Activated naive CD4-positive, alpha-beta T cell treated with Interleukin-2 at 50 U/mL for 16 hours (primary cell): ENCODE results near the gene ITPRID2.

Experiments
- DNase-seq: peaks from one replicate; pipeline ENCODE4 v3.0.0-alpha.2; 2020

Gene ITPRID2

DNA sequence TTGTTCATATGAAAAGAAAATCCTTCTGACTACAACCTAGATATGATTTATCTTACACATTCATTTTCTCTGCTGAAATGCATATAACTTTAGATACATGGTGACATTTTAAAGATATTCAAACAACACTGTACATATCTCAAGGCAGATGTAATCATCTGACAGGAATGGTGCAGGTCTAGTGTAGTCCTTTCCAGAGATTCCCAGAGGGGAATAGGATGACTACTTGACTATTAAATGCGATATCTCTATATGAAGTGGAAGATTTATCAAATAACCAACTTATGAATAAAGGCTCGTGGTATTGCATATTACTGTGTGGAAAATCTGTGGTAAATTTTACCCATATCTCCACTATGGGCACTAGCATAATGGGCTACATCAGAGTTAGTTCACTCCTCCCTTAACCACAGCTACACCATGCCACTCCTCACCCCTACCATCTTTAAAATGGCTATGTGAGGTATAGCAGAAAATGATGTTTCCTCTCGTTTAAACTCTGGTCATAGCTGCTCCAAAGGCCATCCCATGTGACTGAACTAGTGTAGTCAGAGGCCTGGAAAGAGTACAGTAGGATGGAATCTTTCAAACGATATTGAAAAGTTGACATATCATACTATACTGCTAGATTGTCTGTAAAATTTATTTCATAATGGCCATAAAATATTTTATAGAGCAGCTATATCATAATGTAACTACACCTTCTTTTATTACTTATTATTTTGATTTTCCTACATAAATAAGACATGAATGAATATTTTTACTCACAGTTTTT lies 9.1 kb upstream of the ITPRID2 start:
- DNase-seq, result no peak

DNA sequence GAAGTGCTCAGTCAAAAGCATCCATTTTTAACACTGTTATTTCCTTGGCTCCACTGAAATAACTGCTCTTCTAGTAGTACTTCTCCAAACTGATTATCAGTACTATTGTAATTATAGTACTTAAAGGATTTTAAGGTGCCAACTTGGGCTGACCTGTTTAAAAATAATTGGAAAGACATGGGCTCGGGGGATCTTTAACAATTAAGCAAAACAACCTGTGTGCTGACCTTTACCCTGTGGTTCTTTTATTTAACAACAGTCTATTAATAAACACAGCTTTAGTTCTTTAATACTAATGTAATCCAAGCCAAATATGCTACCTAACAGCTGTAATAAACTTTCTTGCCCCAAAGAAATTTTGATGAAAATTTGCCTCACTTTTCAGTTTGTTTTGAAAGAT lies 6.9 kb upstream of the ITPRID2 start:
- no peak for DNase-seq

DNA sequence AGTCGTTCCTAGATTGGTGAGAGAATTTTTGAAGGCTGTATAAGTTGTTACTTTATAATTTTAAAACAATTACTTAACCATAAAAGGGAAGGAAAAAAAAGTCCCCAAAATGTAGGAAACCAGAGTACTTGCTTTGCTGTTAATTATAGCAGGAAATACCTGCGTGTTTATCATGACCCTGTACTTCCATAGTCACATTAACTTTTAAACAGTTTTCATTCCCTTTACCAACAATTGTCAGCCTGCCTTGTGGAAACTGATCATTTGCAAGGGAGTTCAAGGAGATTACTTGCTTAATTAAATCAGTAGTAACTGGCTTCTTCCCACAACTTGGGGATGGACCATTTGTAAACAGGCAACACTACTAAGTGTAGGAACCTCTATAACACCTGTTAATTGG lies 6.4 kb upstream of the ITPRID2 start:
- DNase-seq, result no peak

DNA sequence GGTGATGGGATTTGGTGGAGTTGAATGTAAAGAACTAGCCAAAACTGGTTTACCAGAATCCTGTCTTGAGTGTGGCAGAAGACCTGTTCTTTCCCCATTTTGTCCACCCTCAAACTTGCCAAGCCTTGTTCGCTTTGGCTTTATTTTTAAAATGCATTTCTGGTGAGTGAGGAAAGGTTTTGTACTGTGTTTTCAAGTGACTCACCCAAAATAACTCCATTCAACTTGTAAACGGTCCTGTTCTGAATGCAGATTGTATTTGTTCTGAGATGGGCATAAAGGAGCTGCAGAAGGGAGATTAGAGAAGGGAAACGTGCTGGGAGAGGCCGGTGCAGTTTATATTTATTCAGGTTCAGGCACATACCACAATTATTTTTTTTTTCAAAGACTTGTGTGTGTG lies 5.3 kb upstream of the ITPRID2 start:
- DNase-seq, result no peak

DNA sequence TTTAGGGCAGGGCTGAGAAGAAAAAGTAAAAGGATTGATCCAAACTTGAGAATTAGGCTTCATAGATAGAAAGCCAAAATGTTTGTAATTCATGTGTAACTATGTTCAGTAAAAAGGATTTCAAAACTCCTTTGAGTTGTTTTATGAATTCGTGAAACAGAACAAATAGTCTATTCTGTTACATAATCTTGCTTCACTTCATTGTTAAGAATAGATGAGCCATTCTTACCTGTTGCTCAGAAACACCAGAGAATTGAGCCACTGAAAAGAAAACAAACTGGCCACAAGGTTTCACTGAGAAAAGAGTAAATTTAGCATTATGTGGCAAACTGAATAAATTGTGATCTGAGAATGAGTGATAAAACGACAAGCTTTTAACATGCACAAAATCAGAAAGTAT lies 4.5 kb upstream of the ITPRID2 start:
- no peak for DNase-seq

DNA sequence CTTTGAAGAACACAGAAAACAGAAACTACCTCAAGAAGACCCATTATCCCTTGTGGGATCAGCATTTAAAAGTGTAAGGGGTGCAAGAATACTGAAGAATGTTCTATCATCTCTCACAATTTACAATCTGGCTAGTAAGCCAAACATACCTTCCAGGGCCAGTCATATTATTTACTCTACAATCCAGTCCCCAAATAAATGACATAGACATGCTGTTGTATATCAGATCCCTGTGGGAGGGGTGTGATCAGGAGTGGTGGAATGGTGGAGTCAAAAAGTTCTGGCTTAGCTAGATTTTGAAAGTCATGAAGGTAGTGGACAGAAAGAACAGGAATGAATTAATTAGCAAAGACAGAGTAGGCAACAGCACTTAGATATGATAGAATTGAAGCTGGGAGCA lies 1.8 kb upstream of the ITPRID2 start:
- DNase-seq, result no peak

DNA sequence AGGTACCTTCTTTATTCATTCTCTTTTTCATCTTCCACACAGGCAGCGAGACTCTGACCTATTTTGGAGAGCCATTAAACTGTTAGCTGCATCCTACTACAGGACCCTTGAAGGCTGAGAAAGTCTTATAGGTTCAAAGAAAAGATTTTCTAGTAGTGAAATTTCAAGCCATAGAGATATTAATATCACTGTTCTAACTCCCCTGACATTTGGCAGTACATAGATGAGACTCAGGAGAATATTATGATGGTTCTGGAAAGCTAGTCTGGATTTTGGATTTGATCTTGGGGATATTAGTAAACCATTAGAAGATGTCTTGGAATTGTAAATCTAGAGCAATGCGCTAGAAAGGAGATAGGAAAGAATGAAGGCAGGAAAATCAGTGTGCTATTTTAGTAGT lies 1.3 kb upstream of the ITPRID2 start:
- no peak for DNase-seq

DNA sequence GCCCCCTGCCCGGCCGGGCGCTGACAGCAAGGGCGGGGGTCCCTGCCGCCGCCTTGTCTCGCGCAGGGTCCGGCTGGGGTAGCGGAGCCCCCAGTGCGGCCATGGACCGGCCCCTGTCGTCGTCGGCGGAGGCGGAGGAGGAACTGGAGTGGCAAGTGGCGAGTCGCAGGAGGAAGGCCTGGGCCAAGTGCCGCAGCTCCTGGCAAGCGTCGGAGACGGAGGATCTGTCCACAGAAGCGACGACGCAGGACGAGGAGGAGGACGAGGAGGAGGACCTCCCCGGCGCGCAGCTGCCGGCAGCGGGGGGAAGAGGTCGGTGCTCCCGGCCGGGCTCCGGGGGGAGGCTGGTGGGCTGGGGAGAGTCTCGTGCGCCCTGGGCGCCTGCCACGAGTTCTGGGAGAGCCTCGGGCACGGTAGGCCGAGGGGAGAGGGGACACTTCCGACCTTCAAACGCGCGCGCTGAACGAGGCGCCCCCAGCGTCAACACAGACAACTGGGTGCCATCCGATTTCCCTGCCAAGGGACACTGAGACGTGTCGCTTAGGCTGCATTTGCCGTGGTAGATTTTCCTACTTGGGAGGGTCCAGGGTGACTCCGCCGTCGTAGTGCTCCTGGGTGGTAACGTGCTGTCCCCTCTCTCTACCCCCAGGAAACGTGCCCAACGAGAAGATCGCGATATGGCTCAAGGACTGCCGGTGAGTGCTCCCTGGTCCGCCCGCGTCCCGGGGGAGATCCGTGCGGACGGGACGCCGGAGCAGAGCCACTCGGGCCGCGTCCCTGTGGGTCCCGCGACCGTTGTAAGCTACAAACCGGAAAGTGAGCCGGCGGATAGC lies 652 bp downstream of the ITPRID2 start:
- DNase-seq, result peak; percentile 65

DNA sequence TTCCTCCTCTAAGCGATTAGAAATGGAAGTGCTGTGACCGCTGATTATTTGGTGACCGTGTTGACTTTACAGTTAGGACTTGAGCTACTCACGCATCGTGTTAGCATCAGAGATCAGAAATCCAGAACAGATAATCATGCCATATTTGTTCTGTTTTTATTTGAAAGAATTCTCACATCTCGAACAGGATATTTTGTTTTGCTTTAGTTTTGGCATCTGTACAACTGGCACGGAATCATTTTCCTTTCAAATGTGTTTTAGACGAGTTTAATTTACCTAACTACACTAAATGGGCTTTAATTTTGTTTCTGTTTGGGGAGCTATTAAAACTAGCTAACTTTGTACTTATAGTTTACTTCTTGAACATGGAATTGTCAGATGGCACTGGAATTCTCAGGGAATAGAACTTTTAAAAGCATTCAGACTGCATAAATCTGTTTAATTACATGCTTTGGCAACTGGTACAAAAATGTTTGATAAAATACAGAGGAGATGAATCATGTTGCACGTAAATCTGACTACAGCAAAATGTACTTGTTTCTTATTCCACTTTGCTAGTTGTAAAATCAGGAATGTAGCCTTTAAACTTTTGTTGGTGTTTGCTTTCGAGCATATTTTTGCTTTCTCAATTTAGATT lies 1.4 kb downstream of the ITPRID2 start:
- DNase-seq, result no peak

DNA sequence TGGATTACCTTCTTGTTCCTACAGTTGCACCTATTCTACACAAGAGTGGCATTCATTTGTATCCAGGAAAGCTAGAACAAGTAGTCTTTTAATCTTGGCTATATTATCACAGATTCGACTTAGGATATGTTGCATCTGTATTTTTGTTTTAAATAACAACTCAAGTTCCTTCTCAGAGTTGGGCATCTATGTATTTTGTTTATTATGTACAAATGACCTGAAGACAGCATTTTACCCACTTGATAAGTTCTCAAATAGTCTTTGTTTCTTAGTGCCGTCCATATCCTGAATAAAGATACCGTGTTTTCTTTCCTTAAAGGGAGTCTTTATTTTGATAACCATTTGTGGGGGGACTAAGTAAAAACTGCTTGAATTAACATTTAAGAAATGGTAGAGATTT lies 2.9 kb downstream of the ITPRID2 start:
- DNase-seq, result no peak

DNA sequence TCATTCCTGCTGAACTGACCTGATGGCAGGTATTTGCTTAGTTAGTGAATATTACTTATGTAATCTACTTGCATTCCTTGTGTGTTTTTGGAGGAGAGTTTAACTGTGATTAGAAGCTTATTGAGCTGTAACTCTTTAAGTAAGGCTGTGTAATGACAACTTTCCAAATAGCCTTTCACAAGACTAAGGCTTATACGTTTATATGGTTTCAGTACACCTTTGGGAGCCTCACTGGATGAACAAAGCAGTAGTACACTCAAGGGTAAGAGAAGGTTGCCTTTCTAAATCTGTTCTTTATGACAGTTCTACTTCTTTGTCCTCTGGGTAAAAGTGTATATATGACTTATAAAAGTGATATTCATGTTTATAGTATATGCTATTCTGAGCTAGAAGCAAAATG lies 4.3 kb downstream of the ITPRID2 start:
- no peak for DNase-seq

DNA sequence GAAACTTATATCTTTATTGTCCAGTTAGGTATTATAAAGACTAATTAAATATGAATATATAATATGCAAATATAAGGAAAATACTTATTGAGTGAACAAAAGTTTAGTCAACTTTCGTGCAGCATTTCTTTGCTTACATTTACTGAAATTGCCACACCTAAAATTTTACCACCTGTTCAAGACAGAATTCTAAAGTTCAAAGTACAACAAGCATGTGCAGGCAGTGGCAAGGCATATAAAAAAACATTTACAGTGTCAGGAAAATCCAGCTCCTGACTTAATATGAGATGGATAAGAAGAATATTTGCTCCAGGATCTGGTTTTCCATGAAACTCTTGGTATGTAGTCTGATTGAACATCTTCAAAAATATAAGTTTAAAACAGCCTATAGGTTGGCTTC lies 4.8 kb downstream of the ITPRID2 start:
- DNase-seq, result no peak

DNA sequence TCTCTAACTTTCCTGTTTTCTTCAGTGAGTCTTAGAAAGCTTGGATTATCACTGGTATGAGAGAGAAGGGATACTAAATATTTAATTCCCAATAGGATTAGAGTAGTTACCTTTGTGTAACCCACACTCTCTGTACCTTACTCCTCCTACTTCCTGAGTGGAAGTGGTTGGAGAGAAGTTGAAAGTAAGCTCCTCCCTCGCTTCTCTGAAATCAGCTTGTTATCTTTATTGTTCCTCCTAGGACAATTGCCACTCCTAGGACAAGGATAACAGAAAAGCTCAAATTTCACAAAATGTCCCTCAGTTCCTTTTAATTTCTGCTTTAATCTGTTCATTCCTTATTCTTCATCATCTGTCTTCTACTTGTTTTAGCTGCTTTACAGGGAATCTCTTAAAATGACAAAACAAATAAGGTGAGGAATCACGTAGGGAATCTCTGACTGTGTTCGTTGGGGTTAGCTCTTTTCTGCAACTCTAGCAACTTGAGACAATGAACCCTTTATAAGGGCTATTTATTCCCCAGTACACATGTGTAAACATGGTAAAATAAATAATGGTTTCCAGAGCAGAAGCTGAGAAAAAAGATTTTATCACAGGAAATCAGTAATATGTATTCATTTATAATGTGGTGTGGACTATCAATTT lies 8.6 kb downstream of the ITPRID2 start:
- no peak for DNase-seq

DNA sequence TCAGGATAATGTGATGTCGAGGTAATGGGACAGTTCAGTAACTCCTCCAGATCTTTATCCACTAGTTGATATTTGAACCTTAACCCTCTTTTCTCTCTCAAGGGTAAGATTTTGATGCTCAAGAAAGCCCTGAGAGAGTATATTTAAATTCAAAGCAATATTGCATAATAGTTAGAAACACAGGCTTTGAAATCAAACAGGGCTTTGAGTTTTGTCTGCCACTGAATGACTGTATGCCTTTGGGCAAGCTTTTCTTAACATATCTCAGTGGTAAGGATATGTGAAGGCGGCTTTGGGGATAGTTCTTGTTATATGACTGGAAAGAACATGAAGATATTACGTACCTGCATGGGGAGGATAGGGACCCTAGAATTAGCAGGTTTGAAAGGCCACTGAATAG lies 11.1 kb downstream of the ITPRID2 start:
- no peak for DNase-seq

DNA sequence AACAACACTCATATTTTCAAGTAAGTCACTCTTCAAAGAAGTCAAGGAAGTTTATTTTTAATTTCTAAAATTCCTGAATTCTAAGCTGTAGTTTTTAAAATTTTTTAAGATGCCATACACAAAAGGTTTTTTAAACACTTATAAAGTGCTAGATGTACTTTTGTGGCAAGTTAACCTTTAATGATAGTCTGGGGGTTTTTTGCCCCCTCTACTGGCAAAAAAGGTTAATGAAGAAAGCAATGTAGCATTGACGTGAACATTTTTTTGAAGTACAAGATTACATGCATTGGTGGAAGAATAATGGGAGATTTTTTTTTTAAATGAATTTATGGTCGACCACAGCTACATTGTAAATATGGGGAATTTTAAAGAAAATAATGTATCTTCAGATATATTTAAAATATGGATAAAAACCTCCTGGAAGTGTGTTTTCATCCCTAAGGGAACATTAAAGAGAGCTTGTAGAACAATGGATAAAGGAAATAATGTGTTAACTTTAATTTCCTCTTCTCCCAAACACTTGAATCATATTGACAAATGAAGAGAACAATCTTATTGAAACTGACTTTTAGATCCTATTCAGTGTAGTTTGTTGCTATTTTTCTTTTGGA lies 12.6 kb downstream of the ITPRID2 start:
- DNase-seq, result no peak

DNA sequence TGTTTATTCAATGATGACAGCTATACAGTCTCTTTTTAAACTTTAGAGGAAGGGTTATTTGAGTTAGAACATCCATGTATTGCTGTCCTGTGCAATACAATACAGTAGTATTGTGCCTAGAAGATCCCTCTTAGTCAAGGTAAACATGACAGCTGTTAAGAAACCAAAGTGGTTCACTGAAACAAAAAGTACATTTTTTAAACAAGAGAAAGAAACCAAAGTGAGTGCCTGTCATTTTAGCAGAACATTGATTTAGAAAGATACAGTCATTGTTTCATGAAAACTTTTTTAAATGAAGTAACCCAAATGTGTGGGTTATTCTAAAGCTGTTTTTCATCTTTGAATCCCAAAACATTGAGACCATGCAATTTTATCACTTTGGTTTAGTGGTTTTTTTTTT lies 15.5 kb downstream of the ITPRID2 start:
- DNase-seq, result no peak

DNA sequence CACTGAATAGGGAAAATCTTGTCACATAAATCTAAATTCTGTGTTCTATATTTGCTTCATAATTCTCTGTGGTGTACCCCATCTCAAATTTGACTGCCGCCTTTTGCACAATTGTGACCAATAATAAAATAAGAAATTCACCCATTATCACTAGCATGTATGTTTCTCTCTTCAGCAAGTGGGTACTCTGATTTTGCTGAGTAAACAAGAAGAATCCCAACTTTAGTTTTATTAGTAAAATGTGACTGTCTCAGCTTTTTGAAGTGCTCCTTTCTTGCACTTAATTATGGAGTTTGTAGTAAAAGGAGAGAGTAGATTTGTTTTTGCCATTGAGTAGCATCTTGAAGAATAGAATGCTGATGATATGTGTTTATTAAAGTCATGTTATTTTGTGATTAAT lies 16.1 kb downstream of the ITPRID2 start:
- DNase-seq, result no peak

DNA sequence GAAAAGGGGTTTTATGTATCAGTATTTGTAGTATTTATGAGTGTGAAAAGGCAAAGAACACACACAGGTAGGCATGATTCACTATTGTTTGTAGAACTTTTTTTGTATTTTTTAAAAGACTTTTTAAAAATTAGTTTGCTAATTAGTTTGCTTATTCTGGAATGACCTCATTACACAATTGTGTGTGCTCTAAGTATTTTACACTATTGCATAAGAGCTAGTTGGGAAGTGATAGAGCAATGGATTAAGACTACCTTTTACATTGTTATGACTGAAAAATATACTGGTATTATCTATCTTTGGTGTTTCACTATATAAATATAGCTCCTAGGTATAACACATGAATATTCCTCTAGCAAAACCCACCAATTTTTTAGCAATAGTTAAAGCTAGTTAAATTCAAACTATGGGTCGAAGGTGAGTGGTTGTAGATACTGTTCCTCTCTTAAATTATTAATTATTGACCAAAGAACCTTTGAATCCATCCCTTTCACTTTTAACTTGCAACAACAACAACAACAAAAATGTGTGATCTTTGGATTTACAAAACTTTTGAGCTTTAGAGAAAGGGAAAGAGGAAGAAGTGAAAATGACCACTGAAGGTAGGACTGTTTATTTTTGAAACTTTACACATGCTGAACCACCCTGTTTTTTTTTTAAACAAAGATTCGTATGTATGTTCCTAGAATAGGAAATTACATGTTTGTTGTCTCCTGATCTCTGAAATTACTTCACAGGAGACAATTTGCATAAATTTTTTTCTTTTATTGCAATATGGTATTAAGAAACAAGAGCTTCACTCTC lies 18.7 kb downstream of the ITPRID2 start:
- no peak for DNase-seq

DNA sequence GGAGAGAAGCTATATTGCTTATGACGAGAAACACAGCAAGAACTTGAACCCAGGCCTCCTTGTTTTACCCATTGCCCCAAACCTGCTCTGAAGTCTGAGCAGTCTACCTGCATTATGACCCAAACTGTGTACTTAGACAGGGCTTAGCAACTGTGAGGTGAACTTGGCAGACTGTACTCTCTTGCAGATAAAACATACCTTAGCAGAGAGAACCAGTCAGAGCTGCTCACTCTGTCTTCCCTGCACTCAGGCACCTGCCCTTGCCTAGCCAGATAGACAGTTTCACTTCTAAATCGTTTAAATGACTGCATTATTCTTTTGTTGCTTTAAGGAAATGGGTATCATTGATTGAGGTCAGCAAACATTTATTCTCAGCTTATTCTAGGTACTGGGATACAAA lies 20.3 kb downstream of the ITPRID2 start:
- no peak for DNase-seq

DNA sequence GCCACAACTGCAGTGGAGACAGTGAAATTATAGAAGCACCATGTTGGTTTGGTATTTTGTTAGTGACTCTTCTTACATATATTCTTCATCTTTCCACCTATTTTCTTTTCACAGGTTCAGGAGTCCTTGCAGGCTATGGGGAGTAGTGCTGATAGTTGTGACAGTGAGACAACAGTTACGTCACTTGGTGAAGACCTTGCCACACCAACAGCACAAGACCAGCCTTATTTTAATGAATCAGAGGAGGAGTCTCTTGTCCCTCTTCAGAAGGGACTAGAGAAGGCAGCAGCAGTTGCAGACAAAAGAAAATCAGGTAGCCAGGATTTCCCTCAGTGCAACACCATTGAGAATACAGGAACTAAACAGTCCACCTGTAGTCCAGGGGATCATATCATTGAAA lies 23.6 kb downstream of the ITPRID2 start:
- DNase-seq, result no peak

DNA sequence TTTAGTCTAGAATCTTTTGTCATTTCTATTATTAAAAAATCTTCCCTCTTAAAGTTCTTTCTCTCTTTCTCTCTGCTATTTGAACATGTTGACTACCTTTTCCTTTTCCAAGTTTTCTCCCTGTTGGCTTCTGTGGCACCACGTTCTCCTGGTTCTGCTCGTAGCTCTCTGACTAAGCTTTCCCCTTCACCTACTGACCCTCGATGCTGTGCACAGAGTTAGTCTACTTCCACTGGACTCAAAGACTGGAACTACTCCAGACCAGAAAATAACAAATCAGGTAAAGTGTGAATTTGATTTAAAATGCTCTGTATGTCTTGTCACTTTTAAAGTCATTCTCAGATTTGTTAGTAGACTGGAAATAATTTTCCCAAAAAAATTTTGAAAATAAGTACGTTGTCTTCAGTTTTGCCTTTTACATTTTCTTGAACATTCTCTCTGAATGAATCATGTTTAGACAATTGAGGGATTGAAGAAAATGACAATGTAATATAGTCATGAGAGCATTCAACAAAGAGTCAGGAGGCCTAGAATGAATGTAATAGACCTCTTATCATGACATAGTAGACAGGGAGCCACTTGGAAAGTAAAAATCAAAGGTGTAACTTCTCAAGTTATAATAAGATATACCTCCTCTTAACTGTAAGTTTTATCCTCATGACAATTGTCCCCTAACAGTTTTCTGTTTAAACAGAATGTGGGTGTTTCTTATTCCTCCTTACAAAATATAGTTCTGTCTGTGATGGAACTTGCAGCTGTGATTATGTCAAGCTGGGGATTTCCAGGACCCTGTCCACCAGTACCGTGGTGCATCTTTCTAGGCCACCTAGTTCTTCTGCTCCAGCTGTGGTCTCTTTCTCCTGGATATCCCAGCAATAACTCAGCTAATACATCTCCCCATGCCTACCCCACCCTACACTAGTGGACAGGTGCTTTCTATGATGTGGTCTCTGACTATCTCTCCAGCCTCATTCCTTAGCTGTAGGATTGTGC lies 25.5 kb downstream of the ITPRID2 start:
- DNase-seq, result no peak
